GM18505 (cell line): Measurements from ENCODE around the gene IGDCC3.

Experiments used
- ATAC-seq: cut with Tn5 transposase; IDR thresholded peaks from one replicate; pipeline ENCODE4 v1.9.1; 2021; ENCODE audit not compliant: unreplicated experiment
- POLR2A ChIP-seq: IDR thresholded peaks from 4 replicates; pipeline ENCODE4 v1.6.1; 2011; ENCODE audit warnings: borderline replicate concordance; ENCODE audit not compliant: insufficient read depth, insufficient read length; ENCODE audit errors: extremely low read depth

The IGDCC3 gene

DNA sequence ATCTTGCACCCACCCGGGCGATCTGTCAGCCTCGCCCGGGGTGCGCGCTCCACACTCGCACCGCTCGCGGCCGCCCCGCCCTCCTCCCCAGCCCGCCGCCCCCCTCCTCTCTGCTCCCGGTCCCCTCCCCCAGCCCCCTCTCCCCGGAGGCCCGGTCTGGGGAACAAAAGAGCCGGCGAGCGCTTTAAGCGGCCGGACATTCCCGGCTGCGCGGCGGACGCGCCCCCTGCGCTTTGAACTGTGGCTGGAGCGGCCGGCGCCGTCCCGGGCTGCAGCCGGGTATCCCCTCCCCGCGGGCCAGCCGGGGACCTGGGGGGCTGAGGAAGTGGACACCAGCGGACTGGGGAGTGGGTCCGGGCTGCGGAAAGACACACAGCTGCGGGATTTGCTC lies at the start of gene IGDCC3:
Gene IGDCC3, minus strand, starts transcription at position 27 of the 391 bp plus-strand sequence. CDS start 214 bp downstream, outside the sequence.
- no peak for ATAC-seq
- TF ChIP-seq POLR2A = no peak

DNA sequence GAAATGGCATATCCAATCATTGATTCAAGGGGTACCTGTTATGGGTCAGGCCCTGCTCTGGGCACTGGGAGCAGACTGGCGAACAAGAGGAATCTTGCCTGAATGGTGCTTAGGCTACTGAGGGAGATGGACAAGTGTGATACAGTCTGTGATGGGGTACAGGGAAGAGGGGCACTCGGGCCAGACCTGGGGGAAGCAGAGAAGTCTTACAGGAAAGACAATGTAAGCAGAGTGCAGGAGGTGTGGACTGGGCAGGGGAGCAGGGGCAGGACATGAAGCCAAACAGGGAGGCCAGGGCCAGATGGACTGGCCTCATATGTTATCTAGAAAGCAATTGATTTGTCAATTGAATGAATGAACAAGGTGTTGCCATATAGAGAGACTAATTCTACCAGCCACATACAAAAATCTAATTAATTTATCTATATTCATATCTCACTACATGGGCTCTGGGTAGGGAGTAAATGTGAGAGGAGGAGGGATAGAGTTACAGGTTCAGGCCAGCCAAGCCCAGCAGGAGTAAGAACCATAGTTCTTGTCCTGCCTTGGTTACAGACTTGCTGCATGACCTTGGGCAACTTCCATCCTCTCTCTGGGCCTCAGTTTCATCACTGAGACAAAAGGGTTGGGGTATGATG lies 48.5 kb upstream of the IGDCC3 start:
- no peak for ATAC-seq
- no peak for TF ChIP-seq POLR2A

DNA sequence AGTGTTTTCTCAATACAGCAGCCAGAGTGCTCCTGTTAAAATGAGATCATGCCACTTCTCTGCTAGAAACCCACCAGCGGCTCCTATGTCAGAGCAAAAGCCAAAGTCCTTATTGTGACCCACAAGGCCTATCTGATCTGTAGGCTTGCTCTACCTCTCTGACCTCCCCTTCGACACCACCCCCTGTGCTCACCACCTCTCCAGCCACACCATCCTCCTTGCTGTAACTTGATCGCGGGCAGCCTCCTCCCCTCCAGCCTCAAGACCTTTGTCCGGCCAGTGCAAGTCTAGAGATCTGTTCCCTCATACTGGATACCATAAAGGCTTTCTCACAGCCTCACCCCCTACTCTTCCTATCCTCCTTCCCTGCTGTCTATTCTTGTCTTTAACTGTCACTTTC lies 46.9 kb upstream of the IGDCC3 start:
- ATAC-seq = no peak
- TF ChIP-seq POLR2A = no peak

DNA sequence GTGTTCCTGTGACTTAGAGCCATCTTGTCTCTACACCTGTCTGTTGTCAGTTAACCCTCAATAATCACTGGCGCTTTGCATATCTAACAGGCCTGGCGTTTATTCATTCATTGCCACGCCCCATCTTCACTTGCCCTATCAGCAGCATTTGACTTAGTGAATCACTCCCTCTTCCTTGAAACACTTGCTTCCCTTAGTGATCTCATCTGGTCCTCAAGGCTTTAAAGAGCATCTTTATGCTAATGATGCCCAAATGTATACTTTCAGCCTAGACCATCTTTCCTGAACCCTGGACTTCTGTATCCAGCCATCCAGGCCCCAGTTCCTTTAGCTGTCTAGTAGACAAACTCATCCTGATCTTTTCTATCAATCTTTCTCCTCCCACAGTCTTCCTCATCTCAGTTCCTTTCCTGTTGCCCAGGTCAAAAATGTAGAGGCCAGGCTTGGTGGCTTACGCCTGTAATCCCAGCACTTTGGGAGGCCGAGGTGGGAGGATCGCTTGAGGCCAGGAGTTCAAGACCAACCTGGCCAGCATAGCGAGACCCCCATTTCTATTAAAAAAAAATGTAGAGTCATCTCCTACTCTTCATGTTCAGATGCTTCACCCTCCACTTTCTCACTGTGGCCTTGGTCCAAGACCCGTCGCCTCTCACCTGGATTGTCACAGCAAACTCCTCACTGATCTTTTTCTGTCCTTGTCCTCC lies 46.3 kb upstream of the IGDCC3 start:
- TF ChIP-seq POLR2A = no peak
- no peak for ATAC-seq

DNA sequence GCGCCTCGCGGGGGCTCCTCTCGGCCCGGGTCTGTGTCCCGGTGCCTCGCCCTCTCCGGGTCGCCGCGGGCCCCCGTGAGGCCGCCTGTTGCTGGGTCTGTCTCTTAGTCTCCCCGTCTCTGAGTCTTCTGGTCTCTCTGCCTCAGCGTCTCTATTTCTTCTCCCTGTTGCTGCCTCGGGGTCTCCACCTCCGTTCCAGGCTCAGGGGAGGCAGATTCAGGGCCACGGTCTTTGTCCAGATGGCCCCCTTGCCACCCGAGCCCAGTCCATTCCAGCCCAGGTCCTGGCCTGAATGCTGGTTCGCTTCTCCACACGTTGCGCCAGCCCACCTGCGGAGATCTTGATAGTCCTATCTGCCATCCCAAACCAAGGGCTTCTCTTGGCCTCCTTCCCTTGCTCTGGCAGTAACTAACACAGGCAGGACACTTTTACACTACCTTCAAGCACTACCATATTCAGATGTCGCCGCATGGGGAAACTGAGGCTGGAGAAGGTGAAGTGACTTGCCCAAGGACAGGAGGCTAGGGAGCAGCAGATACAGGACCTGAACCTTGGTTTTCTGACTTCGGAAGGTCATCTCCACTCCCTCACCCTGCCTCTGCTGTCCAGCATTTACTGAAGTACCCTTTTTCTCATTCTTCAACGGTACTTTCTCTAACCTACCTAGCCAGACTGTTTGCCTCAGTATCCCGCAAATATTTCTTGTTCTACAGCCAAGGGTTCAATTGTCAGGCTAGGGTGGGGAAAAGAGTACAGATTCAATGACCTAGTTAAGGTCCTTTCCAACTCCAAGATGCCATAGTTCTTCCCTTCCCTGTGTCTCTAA lies 45.6 kb upstream of the IGDCC3 start:
- TF ChIP-seq POLR2A = no peak
- no peak for ATAC-seq

DNA sequence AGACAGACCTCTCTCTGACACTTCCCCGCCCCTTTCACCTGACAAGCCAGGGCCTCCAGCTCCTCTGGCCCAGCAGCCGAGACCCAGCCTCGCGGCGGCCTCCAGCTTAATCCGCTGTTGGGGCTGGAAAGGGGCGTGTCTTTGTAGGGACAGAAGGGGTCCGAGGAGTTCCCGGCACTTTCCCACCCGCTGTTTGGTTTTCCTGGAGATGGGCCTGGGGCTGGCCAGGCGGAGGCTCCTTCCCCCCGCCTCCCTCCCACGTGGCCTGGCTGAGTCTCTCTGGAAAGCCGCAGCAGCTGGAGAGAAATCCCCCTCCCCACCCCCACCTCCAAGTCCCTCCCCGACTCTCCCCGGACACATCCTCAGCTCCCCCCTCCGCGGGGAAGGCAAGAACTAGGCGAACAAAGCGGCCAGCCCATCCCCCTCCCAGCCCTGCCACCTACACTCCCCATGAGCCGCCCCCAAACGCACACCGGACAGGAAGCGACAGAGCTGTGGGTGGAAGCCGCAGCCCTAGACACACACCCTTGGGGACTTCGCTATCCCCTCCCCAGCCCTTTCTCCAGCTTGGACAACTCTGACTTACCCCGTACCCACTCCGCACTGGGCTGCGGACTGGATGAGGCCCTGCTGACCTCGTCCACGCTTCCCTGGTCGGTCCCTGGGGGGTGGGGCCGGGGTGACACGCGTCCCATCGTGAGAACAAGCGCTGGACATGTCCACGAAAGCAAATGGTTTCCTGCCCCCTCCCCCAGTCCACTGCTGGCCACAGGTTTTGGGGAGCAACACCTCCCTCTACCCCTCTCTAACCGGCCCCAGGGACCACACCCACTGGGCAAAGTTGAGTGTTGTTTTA lies 43.8 kb upstream of the IGDCC3 start:
- TF ChIP-seq POLR2A = no peak
- ATAC-seq = no peak

DNA sequence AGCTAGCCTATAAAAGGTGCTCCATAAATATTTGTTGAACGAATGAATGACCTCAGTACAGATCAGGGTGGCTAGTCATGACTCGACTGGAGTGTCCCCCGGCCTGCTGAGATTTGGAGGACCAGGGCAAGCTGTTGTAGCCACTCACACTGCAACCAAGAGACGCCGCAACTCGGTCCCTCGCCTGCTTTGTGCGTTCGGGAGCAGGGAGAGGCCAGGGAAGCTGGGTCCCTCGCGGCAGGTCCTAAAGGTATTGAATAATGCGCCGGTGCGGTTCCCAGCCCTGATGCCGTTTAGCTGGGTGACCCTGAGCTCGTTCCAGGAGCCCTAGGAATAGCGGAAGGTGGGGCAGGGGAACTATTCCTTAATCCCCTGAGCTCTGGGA lies 43.2 kb upstream of the IGDCC3 start:
- no peak for ATAC-seq
- no peak for TF ChIP-seq POLR2A

DNA sequence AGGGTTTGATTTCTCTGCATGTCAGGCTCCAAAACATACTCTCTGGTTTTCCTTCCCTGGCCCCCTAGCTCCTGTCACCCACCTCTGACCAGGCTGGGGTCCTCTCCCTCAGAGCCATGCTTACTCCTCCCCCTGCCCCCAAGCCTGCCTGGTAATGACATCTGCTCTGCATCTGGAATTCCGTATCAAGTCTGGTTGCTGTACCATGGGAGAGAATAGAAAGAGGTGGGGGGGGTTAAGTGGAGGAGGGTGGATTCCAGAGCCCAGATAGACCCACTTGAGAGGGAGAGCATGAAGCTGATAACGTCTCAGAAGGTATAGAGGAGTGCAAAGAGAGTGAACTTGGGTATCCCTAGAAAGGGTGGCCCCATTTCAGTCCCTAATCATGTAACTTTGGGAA lies 40.8 kb upstream of the IGDCC3 start:
- ATAC-seq = no peak
- TF ChIP-seq POLR2A = no peak

DNA sequence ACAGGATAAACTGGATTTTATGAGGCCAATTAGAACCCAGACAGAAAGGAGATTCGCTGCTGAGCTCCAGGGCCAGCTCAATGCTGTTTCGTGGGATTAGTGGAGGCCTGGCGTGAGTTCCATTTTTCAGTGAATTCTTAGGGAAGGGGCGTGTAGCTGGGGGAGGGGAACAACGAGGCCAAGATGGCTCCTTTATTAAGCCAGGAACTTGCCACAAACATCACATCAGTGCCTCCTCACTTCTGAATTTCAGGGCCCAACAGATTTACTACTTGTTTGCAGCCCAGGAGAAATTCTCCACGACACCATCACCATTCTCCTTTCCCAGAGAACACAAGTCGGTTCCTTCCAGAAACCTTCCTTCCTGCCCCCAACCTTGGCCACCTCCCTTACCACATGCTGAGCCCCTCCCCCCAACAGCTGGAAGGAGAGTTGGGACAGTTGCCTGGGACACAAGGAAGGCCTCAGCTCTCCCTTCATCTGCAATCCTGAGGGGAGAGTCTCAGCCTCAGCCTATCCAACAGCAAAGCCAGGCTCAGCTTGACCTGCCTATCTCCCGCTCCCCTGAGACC lies 39.1 kb upstream of the IGDCC3 start:
- no peak for ATAC-seq
- no peak for TF ChIP-seq POLR2A

DNA sequence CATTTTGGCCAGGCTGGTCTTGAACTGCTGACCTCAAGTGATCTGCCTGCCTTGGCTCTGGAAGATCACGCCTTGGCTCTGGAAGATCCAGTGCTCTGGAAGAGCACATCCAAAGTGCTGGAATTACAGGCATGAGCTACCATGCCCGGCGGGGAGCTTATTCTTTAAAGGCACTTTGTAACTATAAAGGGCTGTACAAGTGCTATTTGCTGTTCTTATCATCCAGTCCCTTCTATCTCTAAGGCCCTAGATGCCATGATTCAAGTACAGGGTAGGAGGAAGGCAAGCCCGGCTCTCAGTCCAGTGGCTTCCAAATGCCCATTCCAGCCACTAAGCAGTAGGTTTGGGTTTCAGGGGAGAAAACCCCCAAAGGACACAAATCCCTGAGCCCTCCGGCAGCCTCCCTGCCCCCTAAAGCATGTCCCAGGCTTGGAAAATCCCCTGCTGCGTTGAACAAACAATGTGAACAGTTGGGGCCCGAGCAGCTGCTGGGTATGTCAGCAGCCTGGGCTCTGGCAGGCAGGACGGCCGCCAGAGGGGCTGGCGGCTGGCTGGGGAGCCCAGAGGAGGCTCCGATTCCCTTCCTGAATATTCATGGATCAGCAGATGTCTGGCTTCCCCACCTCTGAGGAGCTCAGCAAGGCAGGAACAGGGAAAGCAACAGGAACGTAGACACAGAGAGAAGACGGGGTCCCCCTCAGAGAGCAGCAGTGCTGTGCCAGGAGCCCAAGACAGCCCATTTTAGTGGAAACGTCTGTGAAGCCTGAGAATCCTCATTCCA lies 37.2 kb upstream of the IGDCC3 start:
- ATAC-seq = no peak
- TF ChIP-seq POLR2A = no peak

DNA sequence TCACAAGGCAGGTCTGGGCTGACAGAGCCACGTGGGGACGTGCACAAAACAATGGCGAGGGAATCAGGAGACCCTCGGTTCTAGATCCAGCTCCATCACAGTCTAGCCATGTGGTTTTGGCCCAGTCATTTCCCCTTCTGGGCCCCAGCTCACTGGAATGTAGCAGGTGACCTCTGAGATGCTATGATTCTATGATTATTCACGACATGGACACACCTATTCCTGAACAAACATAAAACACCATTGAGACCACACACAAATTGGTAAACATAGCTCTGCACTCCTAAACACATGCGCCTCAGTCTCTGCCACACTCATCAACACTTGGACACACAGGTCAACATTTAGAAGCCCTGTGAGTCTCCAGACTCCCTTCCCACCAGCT lies 36.0 kb upstream of the IGDCC3 start:
- ATAC-seq = no peak
- TF ChIP-seq POLR2A = no peak
